HepG2 (cell line): ENCODE data around the gene ERFL. TPM values are rescaled to one million over a fixed set of nuclear protein-coding genes. Genes with fewer than 3 reads are reported as not detected.
A peak's percentile ranks its signal among the peaks of the same experiment; 100 is the strongest.

Experiments
- ATAC-seq: fragments of 200-7000 bp; cut with Tn5 transposase; 3 replicates; pipeline ENCODE4 v1.9.1; 2020; ENCODE audit warnings: mild to moderate bottlenecking, moderate library complexity
- BruUV-seq: library from RNA; stranded (reverse); fragments of 400-500 nt; replicated peaks from 2 replicates; lab custom pipeline; 2021; lab: Mats Ljungman, UMichigan
- CTCF ChIA-PET: fragments of 300-600 bp; formaldehyde crosslinking; extraction: SDS; loops from one replicate; lab custom pipeline; 2021; ENCODE audit warnings: low total read pairs, inconsistent platforms, low intra/inter-chr PET ratio; lab: Yijun Ruan, JAX
- POLR2A ChIA-PET: fragments of 350-600 bp; sonication (Branson Sonifier 250); formaldehyde crosslinking; loops from one replicate; lab custom pipeline; 2020; ENCODE audit warnings: antibody characterized with exemption, inconsistent platforms; lab: Yijun Ruan, JAX
- DNase-seq: peaks from one replicate; pipeline ENCODE4 v3.0.0-alpha.2; 2015; ENCODE audit warnings: low spot score
- FAIRE-seq: peaks from 3 replicates; lab custom pipeline; 2011; peaks lifted over from hg19 to GRCh38; lab: Jason Lieb, UNC
- H2AFZ ChIP-seq: one replicate; pipeline ENCODE4 v1.6.1; 2011; ENCODE audit warnings: low read length, inconsistent platforms
- H3K27ac ChIP-seq: fragments of 300-600 bp; 3 replicates; pipeline ENCODE4 v1.8.0; 2011; ENCODE audit warnings: mixed run types, mild to moderate bottlenecking, mixed read lengths, low read length, inconsistent platforms; ENCODE audit not compliant: insufficient read depth; ENCODE audit errors: extremely low read length
- H3K27me3 ChIP-seq, 2 experiments: fragments of 200-600 bp in 1 of 2; 2 replicates in 1 of 2; 3 replicates in 1 of 2; pipeline versions ENCODE4 v1.6.0 to v1.8.0; 2011; ENCODE audit warnings: low read length in 2 of 2, mild to moderate bottlenecking in 2 of 2, moderate library complexity in 2 of 2, inconsistent platforms in 1 of 2; ENCODE audit not compliant: insufficient read depth in 2 of 2, control insufficient read depth in 1 of 2
- H3K36me3 ChIP-seq, 2 experiments: fragments of 200-600 bp in 1 of 2; replicated peaks in 1 of 2; 2 replicates in 1 of 2; 3 replicates in 1 of 2; pipeline versions ENCODE4 v1.5.1 to v1.8.0; 2011; ENCODE audit warnings: low read length in 2 of 2, inconsistent platforms in 1 of 2; ENCODE audit not compliant: insufficient read depth in 2 of 2, control insufficient read depth in 1 of 2
- H3K4me1 ChIP-seq: 2 replicates; pipeline ENCODE4 v1.5.1; 2012; ENCODE audit warnings: low read length, inconsistent platforms; ENCODE audit not compliant: insufficient read depth
- H3K4me2 ChIP-seq: 2 replicates; pipeline ENCODE4 v1.6.0; 2011; ENCODE audit warnings: low read depth, low read length, inconsistent platforms
- H3K4me3 ChIP-seq, 3 experiments: fragments of 200-600 bp in 1 of 3; sonication (generic), shearing (Covaris generic) in 1 of 3; replicated peaks in 1 of 3; 2 replicates each; pipeline ENCODE4 v1.5.1; 2011 to 2016; ENCODE audit warnings: low read length in 3 of 3, inconsistent platforms in 2 of 3, low read depth in 2 of 3, mild to moderate bottlenecking in 2 of 3, control low read depth in 1 of 3, mixed read lengths in 1 of 3; ENCODE audit not compliant: insufficient read depth in 1 of 3
- H3K79me2 ChIP-seq: one replicate; pipeline ENCODE4 v1.6.1; 2011; ENCODE audit warnings: low read length, inconsistent platforms; ENCODE audit not compliant: insufficient read depth
- H3K9ac ChIP-seq: 2 replicates; pipeline ENCODE4 v1.6.0; 2011; ENCODE audit warnings: mild to moderate bottlenecking, low read depth, low read length, inconsistent platforms; ENCODE audit not compliant: insufficient read depth
- H3K9me3 ChIP-seq: 2 replicates; pipeline ENCODE4 v1.5.1; 2012; ENCODE audit warnings: mild to moderate bottlenecking, low read length
- H4K20me1 ChIP-seq: 2 replicates; pipeline ENCODE4 v1.6.0; 2011; ENCODE audit warnings: inconsistent platforms, mild to moderate bottlenecking, low read length, moderate library complexity; ENCODE audit not compliant: insufficient read depth
- AKAP8 ChIP-seq: sonication (generic); formaldehyde crosslinking; IDR thresholded peaks from 2 replicates; pipeline ENCODE4 v1.5.1; 2020; ENCODE audit warnings: mild to moderate bottlenecking, missing genetic modification reagents
- HNRNPL ChIP-seq: fragments of 200-400 bp; formaldehyde crosslinking; IDR thresholded peaks from 2 replicates; pipeline ENCODE4 v1.6.1; 2017; ENCODE audit warnings: mild to moderate bottlenecking, low read depth, low read length
- KDM2A ChIP-seq: sonication (generic); formaldehyde crosslinking; IDR thresholded peaks from 2 replicates; pipeline ENCODE4 v1.4.0; 2020; ENCODE audit warnings: low read depth, missing genetic modification reagents, borderline replicate concordance
- MNT ChIP-seq: fragments of 450-650 bp; IDR thresholded peaks from 2 replicates; pipeline ENCODE4 v1.6.1; 2016
- NFIC ChIP-seq: IDR thresholded peaks from 2 replicates; pipeline ENCODE4 v1.6.1; 2012; ENCODE audit warnings: mild to moderate bottlenecking, low read length, inconsistent platforms
- NONO ChIP-seq, 2 experiments: fragments of 450-650 bp in 1 of 2; sonication (generic) in 1 of 2; formaldehyde crosslinking in 1 of 2; IDR thresholded peaks in 1 of 2; conservative IDR thresholded peaks in 1 of 2; 2 replicates each; pipeline versions ENCODE4 v1.6.1 to v1.8.0; 2017 to 2022; ENCODE audit warnings: mild to moderate bottlenecking in 1 of 2, missing genetic modification reagents in 1 of 2, moderate library complexity in 1 of 2
- ONECUT2 ChIP-seq: sonication (generic); formaldehyde crosslinking; IDR thresholded peaks from 2 replicates; pipeline ENCODE4 v1.4.0; 2020; ENCODE audit warnings: missing genetic modification reagents
- POLR2A ChIP-seq, 2 experiments: IDR thresholded peaks; 2 replicates each; pipeline ENCODE4 v1.6.1; 2011; ENCODE audit warnings: low read depth in 2 of 2, low read length in 2 of 2, mild to moderate bottlenecking in 1 of 2, moderate library complexity in 1 of 2; ENCODE audit not compliant: insufficient read depth in 1 of 2
- RBM22 ChIP-seq: fragments of 200-400 bp; formaldehyde crosslinking; optimal IDR thresholded peaks from 2 replicates; pipeline ENCODE3; 2017; ENCODE audit warnings: mild to moderate bottlenecking, low read length, moderate library complexity
- REPIN1 ChIP-seq: sonication (generic); formaldehyde crosslinking; IDR thresholded peaks from 2 replicates; pipeline ENCODE4 v1.8.0; 2022; ENCODE audit warnings: missing genetic modification reagents, low read depth, mild to moderate bottlenecking, borderline replicate concordance
- SPEN ChIP-seq: sonication (generic); formaldehyde crosslinking; IDR thresholded peaks from 2 replicates; pipeline ENCODE4 v1.5.1; 2020; ENCODE audit warnings: low read depth, mild to moderate bottlenecking, missing genetic modification reagents
- ZBTB33 ChIP-seq: sonication (generic); formaldehyde crosslinking; IDR thresholded peaks from 2 replicates; pipeline ENCODE4 v1.4.0; 2020; ENCODE audit warnings: missing genetic modification reagents
- ZBTB38 ChIP-seq: sonication (generic); formaldehyde crosslinking; IDR thresholded peaks from 2 replicates; pipeline ENCODE4 v1.5.1; 2020; ENCODE audit warnings: mild to moderate bottlenecking, missing genetic modification reagents
- ZFX ChIP-seq: sonication (generic); formaldehyde crosslinking; IDR thresholded peaks from 2 replicates; pipeline ENCODE4 v1.4.0; 2020; ENCODE audit warnings: mild to moderate bottlenecking, low read depth, missing genetic modification reagents, moderate library complexity
- ZNF282 ChIP-seq: fragments of 450-650 bp; IDR thresholded peaks from 2 replicates; pipeline ENCODE4 v1.6.1; 2018; ENCODE audit not compliant: partially characterized antibody
- ZNF3 ChIP-seq: IDR thresholded peaks from 2 replicates; pipeline ENCODE4 v1.7.0; 2017; ENCODE audit warnings: inconsistent platforms
- ZNF740 ChIP-seq: sonication (generic); formaldehyde crosslinking; IDR thresholded peaks from 2 replicates; pipeline ENCODE4 v1.4.0; 2020; ENCODE audit warnings: missing genetic modification reagents
- ZNF768 ChIP-seq: sonication (generic); formaldehyde crosslinking; IDR thresholded peaks from 2 replicates; pipeline ENCODE4 v1.4.0; 2020; ENCODE audit warnings: missing genetic modification reagents
- WGBS: methylation state at CpG from one replicate; pipeline ENCODE4 v1.1.6; 2017; ENCODE audit warnings: low lambda C conversion rate; 5-methylcytosine and 5-hydroxymethylcytosine counted together
- in situ Hi-C: cut with HindIII; loops from 2 replicates; pipeline ENCODE4 v1.10.0; 2017; ENCODE audit warnings: low pct_unique_long_range_greater_than_20kb; ENCODE audit not compliant: extremely low pct_ligation_motif_present
- intact Hi-C: fragments of 100-400 bp; cut with micrococcal nuclease; formaldehyde crosslinking; loops from one replicate; pipeline ENCODE4 v1.10.0; 2022; ENCODE audit not compliant: unreplicated experiment
- polyA plus RNA-seq, 8 experiments: library from polyadenylated mRNA; depleted of rRNA in 3 of 8; stranded (reverse) in 7 of 8; unstranded in 1 of 8; fragments of >200 nt; fragmentation: Illumina TruSeq in 4 of 8; extraction: Trizol in 4 of 8; gene quantifications; 2 replicates each; pipeline versions ENCODE4 v1.2.1 to v1.2.3, GENCODE V29; 2011 to 2016; ENCODE audit warnings: low read depth in 4 of 8, missing spikeins in 1 of 8, mixed read lengths in 1 of 8; ENCODE audit not compliant: insufficient read depth in 1 of 8
- total RNA-seq, 5 experiments: library from RNA; depleted of rRNA; stranded (reverse); fragments of >200 nt; fragmentation: Illumina TruSeq; extraction: Trizol; gene quantifications; 2 replicates each; pipeline ENCODE4 v1.2.3, GENCODE V29; 2016; ENCODE audit warnings: low read depth in 1 of 5

ERFL gene
- total and polyA plus RNA-seq, 2 of the 13 experiments (the other 11 are each of a cell fraction or from before 2014, with no cell fraction given) = not detected

DNA sequence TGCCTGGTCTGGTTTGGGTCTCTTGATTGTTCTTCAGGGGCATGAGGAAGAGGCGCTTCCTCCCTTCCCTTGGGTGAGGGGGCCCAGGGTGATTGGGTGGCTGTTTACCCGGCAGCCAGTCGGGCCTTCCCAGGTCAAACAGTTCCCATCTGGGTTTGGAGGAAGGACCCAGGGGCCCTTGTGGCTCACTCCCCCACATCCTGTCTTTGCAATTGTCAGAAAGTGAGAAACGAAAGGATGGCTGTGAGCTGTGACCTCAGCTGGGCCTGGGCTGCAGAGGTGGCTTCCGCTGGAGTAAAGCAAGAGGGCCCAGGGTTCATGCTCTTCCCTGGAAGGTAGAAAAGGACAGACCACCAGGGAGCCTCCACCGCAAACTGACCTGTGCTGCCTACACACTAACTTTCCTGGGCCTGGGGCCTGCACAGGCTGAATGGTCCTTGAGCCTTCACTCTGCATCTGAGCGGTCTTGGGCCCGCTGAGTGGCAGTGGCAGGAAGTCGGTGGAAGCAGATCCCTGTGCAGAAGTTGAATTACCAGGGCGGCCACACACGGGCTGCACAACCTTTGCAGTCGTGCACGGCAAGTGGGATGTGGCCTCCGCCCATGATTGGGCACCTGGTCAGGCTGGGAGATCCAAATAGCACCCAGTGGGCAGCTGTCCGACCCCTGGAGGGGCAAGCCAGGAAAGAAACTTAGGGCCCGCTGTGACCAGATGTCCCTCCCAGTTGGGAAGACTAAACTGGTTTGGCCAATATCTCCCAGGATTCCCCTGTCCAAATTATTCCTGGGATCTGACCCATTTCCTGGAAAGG lies 56.5 kb downstream of the ERFL start:
- FAIRE-seq (no peak), DNase-seq (no peak), ATAC-seq (peak; percentile 1; the same call in 2 of the 3 replicates)
- peaks cover 15 to 48% of the 10 kb centered on the region in 2 experiments for H3K36me3 ChIP-seq
- peaks cover 7% of the 10 kb centered on the region for H3K79me2 ChIP-seq
- H3K27me3 ChIP-seq = no peaks in the 10 kb centered on the region
- in situ Hi-C loops (no loop called here), intact Hi-C loops (loop anchor here (2.0 kb wide), 2 partner anchors 63 to 79 kb away; no protein-coding TSS in a partner anchor)
- H3K9me3 ChIP-seq = no peaks in the 10 kb centered on the region
- H2AFZ ChIP-seq = no peak overlapping the region
- peaks cover 60% of the 10 kb centered on the region for H4K20me1 ChIP-seq
- no peak overlapping the region for H3K4me2 ChIP-seq
- H3K4me3 ChIP-seq = no peak overlapping the region
- H3K4me1 ChIP-seq = peaks cover 41% of the 10 kb centered on the region
- WGBS = 88% methylated on average over 10 of the region's 16 CpGs
- ChIA-PET POLR2A (interaction anchor here (1.5 to 6.9 kb wide), 4 partner anchors 8 to 86 kb away, joined by 4 to 72 read pairs (median 19); partner anchors contain the start of genes ARHGEF1 and RPS19), CTCF (no interaction called here)
- BruUV-seq = TSS peak; percentile 14
- H3K27ac ChIP-seq = no peak overlapping the region
- H3K9ac ChIP-seq = no peak overlapping the region
- TF ChIP-seq ONECUT2 (0 out of 2 replicates have a peak, but pooled peaks have one; percentile 41), SPEN (CRISPR knock-in tag) (no peak), ZBTB38 (CRISPR knock-in tag) (peak; percentile 93), POLR2A (IDR thresholded peaks at IDR 0.05; ENCODE audit: insufficient read depth in 1 of 2, low read depth in 2 of 2, low read length in 2 of 2) (peak; percentile 40 to 56), RBM22 (peak; percentile 96), ZNF282 (no peak), NFIC (peak; percentile 19; the same call in 1 of the 2 replicates), REPIN1 (CRISPR knock-in tag) (0 out of 2 replicates have a peak, but pooled peaks have one; percentile 42), KDM2A (CRISPR knock-in tag) (peak; percentile 71; the same call in 1 of the 2 replicates), ZFX (peak; percentile 43; the same call in 1 of the 2 replicates), AKAP8 (CRISPR knock-in tag) (peak; percentile 95), MNT (no peak), NONO (IDR thresholded peaks at IDR 0.05) (no peak), NONO (CRISPR knock-in tag; conservative IDR thresholded peaks at IDR 0.05) (peak; percentile 66), ZNF3 (no peak), HNRNPL (0 out of 2 replicates have a peak, but pooled peaks have one; percentile 5), ZBTB33 (peak; percentile 21), ZNF740 (CRISPR knock-in tag) (0 out of 2 replicates have a peak, but pooled peaks have one; percentile 29), ZNF768 (CRISPR knock-in tag) (peak; percentile 43; the same call in 1 of the 2 replicates)
